HepG2 (cell line): ENCODE results near the gene CLEC9A. TPM values are rescaled to one million over a fixed set of nuclear protein-coding genes. Genes with fewer than 3 reads are reported as not detected.

Experiments
- ATAC-seq: fragments of 200-7000 bp; cut with Tn5 transposase; 3 replicates; pipeline ENCODE4 v1.9.1; 2020; ENCODE audit warnings: mild to moderate bottlenecking, moderate library complexity
- BruUV-seq: library from RNA; stranded (reverse); fragments of 400-500 nt; replicated peaks from 2 replicates; lab custom pipeline; 2021; lab: Mats Ljungman, UMichigan
- CTCF ChIA-PET: fragments of 300-600 bp; formaldehyde crosslinking; extraction: SDS; loops from one replicate; lab custom pipeline; 2021; ENCODE audit warnings: low total read pairs, inconsistent platforms, low intra/inter-chr PET ratio; lab: Yijun Ruan, JAX
- POLR2A ChIA-PET: fragments of 350-600 bp; sonication (Branson Sonifier 250); formaldehyde crosslinking; loops from one replicate; lab custom pipeline; 2020; ENCODE audit warnings: antibody characterized with exemption, inconsistent platforms; lab: Yijun Ruan, JAX
- DNase-seq: peaks from one replicate; pipeline ENCODE4 v3.0.0-alpha.2; 2015; ENCODE audit warnings: low spot score
- FAIRE-seq: peaks from 3 replicates; lab custom pipeline; 2011; peaks lifted over from hg19 to GRCh38; lab: Jason Lieb, UNC
- H2AFZ ChIP-seq: one replicate; pipeline ENCODE4 v1.6.1; 2011; ENCODE audit warnings: low read length, inconsistent platforms
- H3K27ac ChIP-seq: fragments of 300-600 bp; 3 replicates; pipeline ENCODE4 v1.8.0; 2011; ENCODE audit warnings: mixed run types, mild to moderate bottlenecking, mixed read lengths, low read length, inconsistent platforms; ENCODE audit not compliant: insufficient read depth; ENCODE audit errors: extremely low read length
- H3K27me3 ChIP-seq, 2 experiments: fragments of 200-600 bp in 1 of 2; 2 replicates in 1 of 2; 3 replicates in 1 of 2; pipeline versions ENCODE4 v1.6.0 to v1.8.0; 2011; ENCODE audit warnings: low read length in 2 of 2, mild to moderate bottlenecking in 2 of 2, moderate library complexity in 2 of 2, inconsistent platforms in 1 of 2; ENCODE audit not compliant: insufficient read depth in 2 of 2, control insufficient read depth in 1 of 2
- H3K36me3 ChIP-seq, 2 experiments: fragments of 200-600 bp in 1 of 2; replicated peaks in 1 of 2; 2 replicates in 1 of 2; 3 replicates in 1 of 2; pipeline versions ENCODE4 v1.5.1 to v1.8.0; 2011; ENCODE audit warnings: low read length in 2 of 2, inconsistent platforms in 1 of 2; ENCODE audit not compliant: insufficient read depth in 2 of 2, control insufficient read depth in 1 of 2
- H3K4me1 ChIP-seq: 2 replicates; pipeline ENCODE4 v1.5.1; 2012; ENCODE audit warnings: low read length, inconsistent platforms; ENCODE audit not compliant: insufficient read depth
- H3K4me2 ChIP-seq: 2 replicates; pipeline ENCODE4 v1.6.0; 2011; ENCODE audit warnings: low read depth, low read length, inconsistent platforms
- H3K4me3 ChIP-seq, 3 experiments: fragments of 200-600 bp in 1 of 3; sonication (generic), shearing (Covaris generic) in 1 of 3; replicated peaks in 1 of 3; 2 replicates each; pipeline ENCODE4 v1.5.1; 2011 to 2016; ENCODE audit warnings: low read length in 3 of 3, inconsistent platforms in 2 of 3, low read depth in 2 of 3, mild to moderate bottlenecking in 2 of 3, control low read depth in 1 of 3, mixed read lengths in 1 of 3; ENCODE audit not compliant: insufficient read depth in 1 of 3
- H3K79me2 ChIP-seq: one replicate; pipeline ENCODE4 v1.6.1; 2011; ENCODE audit warnings: low read length, inconsistent platforms; ENCODE audit not compliant: insufficient read depth
- H3K9ac ChIP-seq: 2 replicates; pipeline ENCODE4 v1.6.0; 2011; ENCODE audit warnings: mild to moderate bottlenecking, low read depth, low read length, inconsistent platforms; ENCODE audit not compliant: insufficient read depth
- H3K9me3 ChIP-seq: 2 replicates; pipeline ENCODE4 v1.5.1; 2012; ENCODE audit warnings: mild to moderate bottlenecking, low read length
- H4K20me1 ChIP-seq: 2 replicates; pipeline ENCODE4 v1.6.0; 2011; ENCODE audit warnings: inconsistent platforms, mild to moderate bottlenecking, low read length, moderate library complexity; ENCODE audit not compliant: insufficient read depth
- CCAR2 ChIP-seq: fragments of 200-400 bp; formaldehyde crosslinking; optimal IDR thresholded peaks from 2 replicates; pipeline ENCODE3; 2018; ENCODE audit warnings: low read depth, mild to moderate bottlenecking, low read length, moderate library complexity
- PAX8 ChIP-seq: sonication (generic); formaldehyde crosslinking; IDR thresholded peaks from 2 replicates; pipeline ENCODE4 v1.8.0; 2022; ENCODE audit warnings: mild to moderate bottlenecking, missing genetic modification reagents, borderline replicate concordance
- RBFOX2 ChIP-seq: fragments of 200-400 bp; formaldehyde crosslinking; IDR thresholded peaks from 2 replicates; pipeline ENCODE4 v1.6.1; 2017; ENCODE audit warnings: low read depth, mild to moderate bottlenecking, low read length
- ZNF605 ChIP-seq: sonication (generic); formaldehyde crosslinking; IDR thresholded peaks from 2 replicates; pipeline ENCODE4 v1.8.0; 2022; ENCODE audit warnings: mild to moderate bottlenecking, missing genetic modification reagents
- ZNF816 ChIP-seq: sonication (generic); formaldehyde crosslinking; IDR thresholded peaks from 2 replicates; pipeline ENCODE4 v1.8.0; 2022; ENCODE audit warnings: missing genetic modification reagents, mild to moderate bottlenecking, borderline replicate concordance
- WGBS: methylation state at CpG from one replicate; pipeline ENCODE4 v1.1.6; 2017; ENCODE audit warnings: low lambda C conversion rate; 5-methylcytosine and 5-hydroxymethylcytosine counted together
- in situ Hi-C: cut with HindIII; loops from 2 replicates; pipeline ENCODE4 v1.10.0; 2017; ENCODE audit warnings: low pct_unique_long_range_greater_than_20kb; ENCODE audit not compliant: extremely low pct_ligation_motif_present
- intact Hi-C: fragments of 100-400 bp; cut with micrococcal nuclease; formaldehyde crosslinking; loops from one replicate; pipeline ENCODE4 v1.10.0; 2022; ENCODE audit not compliant: unreplicated experiment
- polyA plus RNA-seq, 8 experiments: library from polyadenylated mRNA; depleted of rRNA in 3 of 8; stranded (reverse) in 7 of 8; unstranded in 1 of 8; fragments of >200 nt; fragmentation: Illumina TruSeq in 4 of 8; extraction: Trizol in 4 of 8; gene quantifications; 2 replicates each; pipeline versions ENCODE4 v1.2.1 to v1.2.3, GENCODE V29; 2011 to 2016; ENCODE audit warnings: low read depth in 4 of 8, missing spikeins in 1 of 8, mixed read lengths in 1 of 8; ENCODE audit not compliant: insufficient read depth in 1 of 8
- total RNA-seq, 5 experiments: library from RNA; depleted of rRNA; stranded (reverse); fragments of >200 nt; fragmentation: Illumina TruSeq; extraction: Trizol; gene quantifications; 2 replicates each; pipeline ENCODE4 v1.2.3, GENCODE V29; 2016; ENCODE audit warnings: low read depth in 1 of 5
- TF ChIP-seq, protein P1 (sequence below): sonication (generic); formaldehyde crosslinking; conservative IDR thresholded peaks from 2 replicates; pipeline ENCODE4 v1.8.1; 2023; ENCODE audit warnings: missing genetic modification reagents
- TF ChIP-seq, protein P2 (sequence below): sonication (generic); formaldehyde crosslinking; IDR thresholded peaks from 2 replicates; pipeline ENCODE4 v1.8.1; 2023; ENCODE audit warnings: mild to moderate bottlenecking, missing genetic modification reagents

CLEC9A gene
- total and polyA plus RNA-seq, 2 of the 13 experiments (the other 11 are each of a cell fraction or from before 2014, with no cell fraction given): not detected

DNA sequence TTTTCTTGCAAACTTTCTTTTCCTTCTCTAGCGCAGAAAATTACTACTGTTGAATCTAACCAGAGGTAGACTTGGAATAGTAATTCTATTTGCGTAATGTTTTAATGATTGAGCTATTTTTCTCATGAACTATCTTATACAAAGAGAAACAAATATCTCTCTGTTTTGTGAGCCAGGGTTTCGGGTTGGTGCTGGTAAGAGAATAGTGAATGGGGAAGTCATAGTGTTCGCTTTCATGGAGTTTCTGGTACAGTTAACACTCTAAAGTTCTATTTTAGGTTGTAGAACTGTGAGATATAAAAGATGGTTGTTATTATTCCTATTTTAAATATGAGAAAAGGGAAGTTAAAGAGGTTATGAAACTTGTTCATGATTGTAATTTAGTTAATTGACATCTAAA is 38.2 kb upstream of the CLEC9A start:
- H3K4me3 ChIP-seq: no peak overlapping the region
- H3K79me2 ChIP-seq: no peaks in the 10 kb centered on the region
- no peak overlapping the region for H3K4me2 ChIP-seq
- no peak overlapping the region for H3K9ac ChIP-seq
- intact Hi-C loops: no loop called here
- POLR2A ChIA-PET: no interaction called here
- no TSS peak for BruUV-seq
- H2AFZ ChIP-seq: no peak overlapping the region
- no peaks in the 10 kb centered on the region for H3K9me3 ChIP-seq
- 17% methylated on average over 4 of the region's 4 CpGs for WGBS
- CTCF ChIA-PET: no interaction called here
- no peak for TF ChIP-seq ZNF816 (CRISPR knock-in tag)
- TF ChIP-seq RBFOX2: no peak
- TF ChIP-seq ZNF605 (CRISPR knock-in tag): no peak
- TF ChIP-seq, protein P1, sequence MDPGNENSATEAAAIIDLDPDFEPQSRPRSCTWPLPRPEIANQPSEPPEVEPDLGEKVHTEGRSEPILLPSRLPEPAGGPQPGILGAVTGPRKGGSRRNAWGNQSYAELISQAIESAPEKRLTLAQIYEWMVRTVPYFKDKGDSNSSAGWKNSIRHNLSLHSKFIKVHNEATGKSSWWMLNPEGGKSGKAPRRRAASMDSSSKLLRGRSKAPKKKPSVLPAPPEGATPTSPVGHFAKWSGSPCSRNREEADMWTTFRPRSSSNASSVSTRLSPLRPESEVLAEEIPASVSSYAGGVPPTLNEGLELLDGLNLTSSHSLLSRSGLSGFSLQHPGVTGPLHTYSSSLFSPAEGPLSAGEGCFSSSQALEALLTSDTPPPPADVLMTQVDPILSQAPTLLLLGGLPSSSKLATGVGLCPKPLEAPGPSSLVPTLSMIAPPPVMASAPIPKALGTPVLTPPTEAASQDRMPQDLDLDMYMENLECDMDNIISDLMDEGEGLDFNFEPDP (CRISPR knock-in tag): no peak
- no peak for TF ChIP-seq CCAR2
- no peak for TF ChIP-seq PAX8 (CRISPR knock-in tag)
- TF ChIP-seq, protein P2, sequence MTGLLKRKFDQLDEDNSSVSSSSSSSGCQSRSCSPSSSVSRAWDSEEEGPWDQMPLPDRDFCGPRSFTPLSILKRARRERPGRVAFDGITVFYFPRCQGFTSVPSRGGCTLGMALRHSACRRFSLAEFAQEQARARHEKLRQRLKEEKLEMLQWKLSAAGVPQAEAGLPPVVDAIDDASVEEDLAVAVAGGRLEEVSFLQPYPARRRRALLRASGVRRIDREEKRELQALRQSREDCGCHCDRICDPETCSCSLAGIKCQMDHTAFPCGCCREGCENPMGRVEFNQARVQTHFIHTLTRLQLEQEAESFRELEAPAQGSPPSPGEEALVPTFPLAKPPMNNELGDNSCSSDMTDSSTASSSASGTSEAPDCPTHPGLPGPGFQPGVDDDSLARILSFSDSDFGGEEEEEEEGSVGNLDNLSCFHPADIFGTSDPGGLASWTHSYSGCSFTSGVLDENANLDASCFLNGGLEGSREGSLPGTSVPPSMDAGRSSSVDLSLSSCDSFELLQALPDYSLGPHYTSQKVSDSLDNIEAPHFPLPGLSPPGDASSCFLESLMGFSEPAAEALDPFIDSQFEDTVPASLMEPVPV (CRISPR knock-in tag): no peak
- FAIRE-seq (no peak), DNase-seq (no peak), ATAC-seq (no peak)
- H3K27ac ChIP-seq: no peak overlapping the region
- H3K36me3 ChIP-seq: no peaks in the 10 kb centered on the region
- in situ Hi-C loops: no loop called here
- peaks cover 0 to 3% of the 10 kb centered on the region in 2 experiments; a peak in 1 of 5 replicates for H3K27me3 ChIP-seq
- H3K4me1 ChIP-seq: no peaks in the 10 kb centered on the region
- no peaks in the 10 kb centered on the region for H4K20me1 ChIP-seq
